Aorta (tissue), 5 donors: ENCODE measurements around the gene PPID. TPM values are rescaled to one million over a fixed set of nuclear protein-coding genes. Genes with fewer than 3 reads are reported as not detected.
A peak's percentile ranks its signal among the peaks of the same experiment; 100 is the strongest.
"Not testable (repeated sequence)": the region's sequence is repeated elsewhere in the genome, so short reads cannot be mapped to it uniquely, and the experiment has no call there.

Experiments used
- ATAC-seq: fragments of 200-7000 bp; cut with Tn5 transposase; one replicate; pipeline ENCODE4 v1.9.1; 2022; ENCODE audit warnings: moderate library complexity; ENCODE audit not compliant: low FRiP score
- DNase-seq, 2 donors: peaks; one replicate each; pipeline ENCODE4 v3.0.0-alpha.2; 2020
- H3K27ac ChIP-seq, 2 donors: one replicate each; pipeline ENCODE4 v1.5.1; 2013; ENCODE audit warnings: low read length in 2 of 2, mild to moderate bottlenecking in 2 of 2, moderate library complexity in 2 of 2, control low read depth in 1 of 2, inconsistent platforms in 1 of 2, low read depth in 1 of 2
- H3K27me3 ChIP-seq, 2 donors: one replicate each; pipeline ENCODE4 v1.6.1; 2013; ENCODE audit warnings: control low read depth in 1 of 2, low read length in 1 of 2, mild to moderate bottlenecking in 1 of 2, moderate library complexity in 1 of 2; ENCODE audit not compliant: insufficient read depth in 2 of 2, control insufficient read depth in 1 of 2
- H3K36me3 ChIP-seq, 2 donors: one replicate each; pipeline ENCODE4 v1.6.1; 2013; ENCODE audit warnings: control low read depth in 1 of 2, low read length in 1 of 2, mild to moderate bottlenecking in 1 of 2; ENCODE audit not compliant: insufficient read depth in 2 of 2, control insufficient read depth in 1 of 2
- H3K4me1 ChIP-seq, 2 donors: one replicate each; pipeline ENCODE4 v1.6.1; 2013; ENCODE audit warnings: low read length in 2 of 2, control low read depth in 1 of 2, mild to moderate bottlenecking in 1 of 2, moderate library complexity in 1 of 2; ENCODE audit not compliant: insufficient read depth in 2 of 2, control insufficient read depth in 1 of 2
- H3K4me3 ChIP-seq, 2 donors: one replicate each; pipeline ENCODE4 v1.5.1; 2013; ENCODE audit warnings: low read length in 2 of 2, control low read depth in 1 of 2, mild to moderate bottlenecking in 1 of 2
- H3K9me3 ChIP-seq: one replicate; pipeline ENCODE4 v1.6.1; 2013; ENCODE audit warnings: mild to moderate bottlenecking, low read length; ENCODE audit not compliant: control insufficient read depth
- WGBS, 2 donors: extraction: QIAGEN DNeasy Blood & Tissue Kit; methylation state at CpG; one replicate each; pipeline ENCODE4 v1.1.7; 2013; 5-methylcytosine and 5-hydroxymethylcytosine counted together
- intact Hi-C, 2 donors: fragments of 100-400 bp; cut with DNase I; formaldehyde crosslinking; loops; one replicate each; pipeline versions ENCODE4 v1.14.2 to v1.15.0; 2022
- polyA plus RNA-seq, 2 donors: library from polyadenylated mRNA; stranded (reverse); fragments of 200-250 nt; gene quantifications; one replicate each; pipeline ENCODE4 v1.2.3, GENCODE V29; 2013
- total RNA-seq, 2 donors: library from RNA; stranded (reverse); fragmentation: NEBNext Ultra II Directional; extraction: Animal tissue kit (Norgen Biotek cat#: 25700); gene quantifications; one replicate each; pipeline ENCODE4 v1.2.1, GENCODE V29; 2021
- donor health status: healthy with polysubstance abuse.
- donor health status: Bipolar disorder and iron deficiency.
- donor health status: DM: no; HTN: no; CAD: no.
- donor health status: DM: no; HTN: no; CAD: no.
- donor health status: DM: yes; HTN: yes; CAD: no.

PPID gene
- total and polyA plus RNA-seq, 4 donors: 14.2 to 36.3 (median 20.0) TPM

DNA sequence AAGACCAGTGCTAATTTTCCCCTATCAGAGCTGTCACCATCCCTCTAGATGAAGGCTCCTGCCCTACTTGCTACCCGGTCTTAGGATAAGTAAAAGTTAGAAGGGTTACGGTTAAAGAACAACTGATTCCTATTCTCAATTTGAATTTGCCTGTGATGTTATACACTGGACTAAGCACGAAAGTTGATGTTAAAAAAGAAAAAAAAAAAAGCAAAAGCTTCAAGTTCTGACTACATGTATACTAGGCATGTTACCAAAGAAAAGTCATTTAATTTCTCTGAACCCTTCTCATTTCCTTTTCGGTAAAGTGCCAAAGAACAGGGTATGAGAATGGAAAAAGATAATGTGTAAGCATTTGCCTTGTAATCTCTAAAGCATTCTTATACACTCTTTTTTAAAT lies 1.4 kb upstream of the PPID start:
- peaks cover 0 to 3% of the 10 kb centered on the region in 2 donors for H3K4me1 ChIP-seq
- H3K9me3 ChIP-seq: no peaks in the 10 kb centered on the region
- H3K4me3 ChIP-seq: no peak overlapping the region
- DNase-seq: no peak
- H3K27me3 ChIP-seq: no peaks in the 10 kb centered on the region
- H3K36me3 ChIP-seq: peaks cover 0 to 2% of the 10 kb centered on the region in 2 donors
- ATAC-seq: no peak
- no peak overlapping the region for H3K27ac ChIP-seq
- intact Hi-C loops: loop anchor here (5.0 to 10.0 kb wide), 3 partner anchors 450 to 480 kb away; no protein-coding TSS in a partner anchor
- WGBS, 2 donors: 56 to 80% methylated on average over 4 of the region's 4 CpGs

DNA sequence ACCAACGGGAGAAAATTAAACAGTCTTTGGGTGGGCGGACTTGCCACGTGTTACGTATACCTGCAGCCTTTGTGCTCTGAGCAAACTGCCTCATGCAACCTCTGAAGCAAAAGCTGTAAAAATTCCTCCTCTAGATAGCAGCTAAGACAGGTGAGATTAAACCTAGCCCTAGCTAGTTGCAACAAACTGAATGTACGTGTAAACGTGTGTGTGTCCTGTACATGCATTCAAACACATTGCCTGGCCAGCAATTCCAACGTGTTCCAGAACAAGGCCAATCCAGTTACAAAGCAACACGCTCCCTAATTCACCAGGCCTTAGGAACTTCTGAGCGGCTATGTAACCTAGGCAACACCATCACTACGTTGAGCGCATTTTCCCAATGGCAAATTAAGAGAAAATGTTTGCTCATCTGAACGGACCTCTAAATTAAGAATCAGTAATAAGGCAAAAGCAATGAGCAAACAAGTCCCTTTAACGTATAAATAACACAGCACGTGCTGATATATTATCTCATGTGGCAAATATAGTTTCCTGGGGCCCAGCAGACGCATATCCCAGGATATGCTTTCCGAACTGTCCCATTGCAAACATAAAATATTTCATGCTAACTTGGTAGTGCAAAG lies 792 bp downstream of the PPID start:
- WGBS, 2 donors: 9% methylated on average over 16 of the region's 16 CpGs
- peak overlapping the region; percentile 63 to 89 for H3K4me3 ChIP-seq
- H3K9me3 ChIP-seq: no peaks in the 10 kb centered on the region
- peak; percentile 40 for ATAC-seq
- H3K4me1 ChIP-seq: peaks cover 0 to 3% of the 10 kb centered on the region in 2 donors
- H3K36me3 ChIP-seq: peaks cover 0 to 2% of the 10 kb centered on the region in 2 donors
- peak overlapping the region in 1 of 2 donors; percentile 83 for H3K27ac ChIP-seq
- no peaks in the 10 kb centered on the region for H3K27me3 ChIP-seq
- no peak for DNase-seq
- intact Hi-C loops: loop anchor here (10.0 kb wide), 2 partner anchors 452 to 482 kb away; no protein-coding TSS in a partner anchor

GRCh38 chr4:158721680-158722079 lies 1.5 kb downstream of the PPID start:
- no peak for ATAC-seq
- no peak overlapping the region for H3K27ac ChIP-seq
- DNase-seq: no peak
- 89 to 90% methylated on average over 1 of the region's 1 CpG for WGBS, 2 donors
- no peak overlapping the region for H3K4me3 ChIP-seq
- H3K36me3 ChIP-seq: peaks cover 0 to 2% of the 10 kb centered on the region in 2 donors
- H3K4me1 ChIP-seq: peaks cover 0 to 3% of the 10 kb centered on the region in 2 donors
- intact Hi-C loops: loop anchor here (10.0 kb wide), 2 partner anchors 453 to 483 kb away; no protein-coding TSS in a partner anchor
- H3K9me3 ChIP-seq: no peaks in the 10 kb centered on the region
- no peaks in the 10 kb centered on the region for H3K27me3 ChIP-seq

DNA sequence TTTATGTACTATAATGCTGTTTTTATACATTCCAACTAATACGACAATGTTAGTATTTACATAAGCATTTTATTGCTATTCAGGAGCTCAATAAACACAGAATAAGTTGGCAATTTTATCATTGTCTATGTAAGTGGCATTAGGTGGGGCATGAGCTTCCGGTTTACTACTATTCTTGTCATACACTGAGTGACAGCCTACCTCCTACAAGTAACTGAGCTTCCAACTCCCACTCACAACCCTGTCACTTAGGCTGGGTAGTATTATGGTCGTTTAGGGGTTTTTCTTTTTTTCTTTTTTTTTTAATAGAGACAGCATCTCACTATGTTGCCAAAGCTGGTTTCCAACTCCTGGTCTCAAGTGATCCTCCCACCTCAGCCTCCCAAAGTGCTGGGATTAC lies 7.4 kb downstream of the PPID start:
- Histone ChIP-seq H3K27ac (no peak overlapping the region), H3K27me3 (no peaks in the 10 kb centered on the region), H3K36me3 (peaks cover 0 to 5% of the 10 kb centered on the region in 2 donors), H3K9me3 (no peaks in the 10 kb centered on the region), H3K4me1 (no peaks in the 10 kb centered on the region), H3K4me3 (no peak overlapping the region)
- DNase-seq: no peak
- 58 to 59% methylated on average over 3 of the region's 3 CpGs for WGBS, 2 donors
- ATAC-seq: no peak
- intact Hi-C loops: no loop called here

DNA sequence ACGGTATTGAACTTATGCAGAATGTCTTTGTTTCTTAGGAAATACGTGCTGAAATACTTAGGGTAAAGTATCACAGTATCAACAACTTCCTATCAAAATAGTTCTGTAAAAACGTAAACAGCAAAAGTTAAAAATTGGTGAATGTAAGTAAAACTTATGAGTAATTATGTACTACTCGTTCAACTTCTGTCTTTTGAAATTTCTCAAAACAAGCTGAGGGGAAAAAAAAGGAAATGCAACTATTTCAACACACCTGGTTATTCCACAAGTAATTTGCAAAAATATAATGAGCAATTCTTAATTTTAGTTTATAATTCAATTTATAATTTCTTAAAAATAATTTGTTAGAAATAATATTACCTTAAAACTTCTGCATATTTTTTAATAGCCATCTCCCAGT lies 8.3 kb downstream of the PPID start:
- Histone ChIP-seq H3K4me1 (no peaks in the 10 kb centered on the region), H3K27me3 (no peaks in the 10 kb centered on the region), H3K9me3 (no peaks in the 10 kb centered on the region), H3K36me3 (peaks cover 0 to 5% of the 10 kb centered on the region in 2 donors), H3K27ac (no peak overlapping the region), H3K4me3 (no peak overlapping the region)
- ATAC-seq (no peak), DNase-seq (no peak)
- intact Hi-C loops: no loop called here
- 88 to 92% methylated on average over 4 of the region's 4 CpGs for WGBS, 2 donors

DNA sequence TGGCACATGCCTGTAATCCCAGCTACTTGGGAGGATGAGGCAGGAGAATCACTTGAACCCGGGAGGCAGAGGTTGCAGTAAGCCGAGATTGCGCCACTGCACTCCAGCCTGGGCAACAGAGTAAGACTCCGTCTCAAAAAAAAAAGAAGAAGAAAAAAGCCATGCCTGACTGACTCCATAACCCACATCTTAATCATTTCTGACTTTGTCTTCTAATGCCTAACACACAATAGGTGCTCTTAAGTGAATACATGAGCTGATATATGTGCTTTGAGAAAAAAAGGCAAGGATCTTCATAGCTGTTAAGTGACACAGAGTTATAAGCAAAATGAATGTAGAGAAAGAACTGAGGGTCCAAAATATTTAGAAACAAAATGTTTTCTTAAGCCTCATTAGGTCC lies 10.6 kb downstream of the PPID start:
- H3K27me3 ChIP-seq, intact Hi-C loops, H3K36me3 ChIP-seq, ATAC-seq, DNase-seq, H3K4me1 ChIP-seq, H3K4me3 ChIP-seq, H3K9me3 ChIP-seq, H3K27ac ChIP-seq: not testable (repeated sequence)
- WGBS, 2 donors: 96 to 97% methylated on average over 4 of the region's 4 CpGs

DNA sequence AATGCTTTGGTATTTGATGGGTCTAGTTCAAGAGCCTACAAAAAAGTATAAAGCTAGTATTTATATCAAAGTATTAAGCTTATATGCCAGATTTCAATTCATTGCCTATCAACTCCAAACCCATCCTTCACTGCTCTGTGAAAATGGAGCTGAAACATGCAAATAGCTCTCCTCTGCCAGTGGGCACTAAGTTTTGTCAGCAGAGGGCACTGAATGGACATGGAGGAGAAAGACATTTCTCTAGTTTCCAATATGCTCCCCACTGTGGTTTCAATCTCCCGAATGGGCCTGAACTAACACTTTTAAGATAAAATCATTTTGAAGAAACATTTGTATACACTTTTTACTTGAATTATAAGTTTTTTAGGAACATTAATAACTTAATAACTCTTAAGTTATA lies 12.4 kb downstream of the PPID start:
- Histone ChIP-seq H3K4me1 (no peaks in the 10 kb centered on the region), H3K27ac (no peak overlapping the region), H3K9me3 (no peaks in the 10 kb centered on the region), H3K36me3 (peaks cover 0 to under 1% of the 10 kb centered on the region in 2 donors), H3K4me3 (no peak overlapping the region), H3K27me3 (no peaks in the 10 kb centered on the region)
- no peak for ATAC-seq
- no peak for DNase-seq
- WGBS, 2 donors: 11 to 39% methylated on average over 1 of the region's 1 CpG
- intact Hi-C loops: no loop called here

DNA sequence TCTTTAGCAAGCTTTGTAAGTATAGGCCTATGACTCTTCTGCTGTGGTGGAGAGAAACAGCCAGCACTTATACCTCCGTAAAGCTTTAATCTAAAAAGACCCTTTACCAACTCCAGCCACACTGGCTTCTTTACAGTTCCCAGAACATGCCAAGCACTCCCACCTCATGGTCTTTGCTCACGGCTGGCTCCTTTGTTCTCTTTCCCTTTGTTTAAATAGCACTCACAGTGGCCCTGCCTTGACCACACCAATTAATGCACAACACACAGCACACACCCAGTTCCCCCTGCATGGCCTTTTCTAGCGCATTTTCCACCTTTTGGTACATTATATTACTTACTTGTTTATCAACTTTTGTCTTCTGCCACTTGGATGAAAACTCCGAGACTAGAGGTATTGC lies 18.9 kb downstream of the PPID start:
- Histone ChIP-seq H3K9me3 (no peaks in the 10 kb centered on the region), H3K27me3 (no peaks in the 10 kb centered on the region), H3K4me3 (no peak overlapping the region), H3K27ac (no peak overlapping the region), H3K4me1 (no peaks in the 10 kb centered on the region), H3K36me3 (peaks cover 4% of the 10 kb centered on the region in 2 donors)
- ATAC-seq (no peak), DNase-seq (no peak)
- intact Hi-C loops: no loop called here
- WGBS, 2 donors: 93 to 94% methylated on average over 4 of the region's 4 CpGs

GRCh38 chr4:158688813-158689212 lies 34.4 kb downstream of the PPID start:
- Histone ChIP-seq H3K36me3 (peaks cover 0 to 2% of the 10 kb centered on the region in 2 donors), H3K27ac (no peak overlapping the region), H3K9me3 (no peaks in the 10 kb centered on the region), H3K27me3 (no peaks in the 10 kb centered on the region), H3K4me1 (no peaks in the 10 kb centered on the region), H3K4me3 (no peak overlapping the region)
- WGBS, 2 donors: 85 to 91% methylated on average over 1 of the region's 1 CpG
- DNase-seq: no peak
- no peak for ATAC-seq
- intact Hi-C loops: no loop called here
